ENCODE results near the gene CRTC1.

The CRTC1 gene

GRCh38 chr19:18697680-18698079 is 14.2 kb downstream of the CRTC1 start:
- no peaks in the 10 kb centered on the region for H3K27me3 ChIP-seq (replicated peaks; ENCODE audit: insufficient read depth, low read length)
- H3K79me2 ChIP-seq (ENCODE audit: low read length) = peaks cover 42% of the 10 kb centered on the region
- H3K9me2 ChIP-seq (replicated peaks; ENCODE audit: insufficient read depth, low read length) = no peaks in the 10 kb centered on the region
- H3K9ac ChIP-seq (ENCODE audit: low read length) = no peak overlapping the region
- no peak overlapping the region for H3K27ac ChIP-seq (ENCODE audit: low read length)
- no peaks in the 10 kb centered on the region for H4K20me1 ChIP-seq (ENCODE audit: insufficient read depth, low read length)
- H3K9me3 ChIP-seq (replicated peaks; ENCODE audit: insufficient read depth, low read length) = no peaks in the 10 kb centered on the region
- H3K4me2 ChIP-seq (ENCODE audit: low read depth, low read length) = no peak overlapping the region
- H3K4me3 ChIP-seq (ENCODE audit: low read length) = no peak overlapping the region
- TF ChIP-seq EZH2 (optimal IDR thresholded peaks at IDR 0.05; ENCODE audit: low read depth, low read length) (no peak), EZH2phosphoT487 (IDR thresholded peaks at IDR 0.05; ENCODE audit: low read length) (no peak), CTCF (IDR thresholded peaks at IDR 0.05; ENCODE audit: low read length) (no peak)
- H2AFZ ChIP-seq (ENCODE audit: low read length) = no peak overlapping the region
- H3F3A ChIP-seq (ENCODE audit: insufficient read depth, low read length) = peaks cover 21% of the 10 kb centered on the region
- no peak for DNase-seq
- H3K36me3 ChIP-seq (replicated peaks; ENCODE audit: insufficient read depth, low read length) = no peaks in the 10 kb centered on the region
- H3K4me1 ChIP-seq (ENCODE audit: low read length) = peaks cover 11% of the 10 kb centered on the region

- peaks cover 21% of the 10 kb centered on the region for H3F3A ChIP-seq (ENCODE audit: insufficient read depth, low read length)
- no peak overlapping the region for H3K9ac ChIP-seq (ENCODE audit: low read length)
- H3K4me1 ChIP-seq (ENCODE audit: low read length) = peaks cover 11% of the 10 kb centered on the region
- H3K27me3 ChIP-seq (replicated peaks; ENCODE audit: insufficient read depth, low read length) = no peaks in the 10 kb centered on the region
- no peak for DNase-seq
- H3K4me2 ChIP-seq (ENCODE audit: low read depth, low read length) = no peak overlapping the region
- H3K4me3 ChIP-seq (ENCODE audit: low read length) = no peak overlapping the region
- peaks cover 45% of the 10 kb centered on the region for H3K79me2 ChIP-seq (ENCODE audit: low read length)
- H3K36me3 ChIP-seq (replicated peaks; ENCODE audit: insufficient read depth, low read length) = no peaks in the 10 kb centered on the region
- H3K27ac ChIP-seq (ENCODE audit: low read length) = no peak overlapping the region
- TF ChIP-seq EZH2 (optimal IDR thresholded peaks at IDR 0.05; ENCODE audit: low read depth, low read length) (no peak), CTCF (IDR thresholded peaks at IDR 0.05; ENCODE audit: low read length) (no peak), EZH2phosphoT487 (IDR thresholded peaks at IDR 0.05; ENCODE audit: low read length) (no peak)
- H2AFZ ChIP-seq (ENCODE audit: low read length) = no peak overlapping the region
- no peaks in the 10 kb centered on the region for H3K9me3 ChIP-seq (replicated peaks; ENCODE audit: insufficient read depth, low read length)
- H4K20me1 ChIP-seq (ENCODE audit: insufficient read depth, low read length) = no peaks in the 10 kb centered on the region
- no peaks in the 10 kb centered on the region for H3K9me2 ChIP-seq (replicated peaks; ENCODE audit: insufficient read depth, low read length)
Measured at GRCh38 chr19:18698321-18699167, 15.1 kb downstream of the CRTC1 start.

GRCh38 chr19:18699403-18700054 is 16.0 kb downstream of the CRTC1 start:
- Histone ChIP-seq H3K4me3 (ENCODE audit: low read length) (peak overlapping the region; percentile 71; the same call in 1 of the 2 replicates), H3K27me3 (replicated peaks; ENCODE audit: insufficient read depth, low read length) (no peaks in the 10 kb centered on the region), H3K9me2 (replicated peaks; ENCODE audit: insufficient read depth, low read length) (no peaks in the 10 kb centered on the region), H3K9ac (ENCODE audit: low read length) (no peak overlapping the region; the same call in 1 of the 2 replicates), H3K36me3 (replicated peaks; ENCODE audit: insufficient read depth, low read length) (no peaks in the 10 kb centered on the region), H4K20me1 (ENCODE audit: insufficient read depth, low read length) (no peaks in the 10 kb centered on the region), H2AFZ (ENCODE audit: low read length) (no peak overlapping the region), H3F3A (ENCODE audit: insufficient read depth, low read length) (peaks cover 21% of the 10 kb centered on the region), H3K4me1 (ENCODE audit: low read length) (peaks cover 11% of the 10 kb centered on the region), H3K9me3 (replicated peaks; ENCODE audit: insufficient read depth, low read length) (no peaks in the 10 kb centered on the region), H3K4me2 (ENCODE audit: low read depth, low read length) (peak overlapping the region; percentile 90; the same call in 1 of the 2 replicates), H3K27ac (ENCODE audit: low read length) (no peak overlapping the region; the same call in 1 of the 2 replicates), H3K79me2 (ENCODE audit: low read length) (peaks cover 44% of the 10 kb centered on the region)
- no peak for DNase-seq
- TF ChIP-seq EZH2phosphoT487 (IDR thresholded peaks at IDR 0.05; ENCODE audit: low read length) = no peak
- no peak for TF ChIP-seq EZH2 (optimal IDR thresholded peaks at IDR 0.05; ENCODE audit: low read depth, low read length)
- no peak for TF ChIP-seq CTCF (IDR thresholded peaks at IDR 0.05; ENCODE audit: low read length)

All from MM.1S (cell line).